ENCODE data around the gene HDAC3.

HDAC3 gene

GRCh38 chr5:141657937-141658545 lies 21.4 kb upstream of the HDAC3 start:
- no peak for DNase-seq (ENCODE audit: low spot score)

- DNase-seq (ENCODE audit: low spot score): no peak
These were observed 20.8 kb upstream of the HDAC3 start for GRCh38 chr5:141657404-141657803.

GRCh38 chr5:141656396-141656795 lies 19.7 kb upstream of the HDAC3 start:
- no peak for DNase-seq (ENCODE audit: low spot score)

DNA sequence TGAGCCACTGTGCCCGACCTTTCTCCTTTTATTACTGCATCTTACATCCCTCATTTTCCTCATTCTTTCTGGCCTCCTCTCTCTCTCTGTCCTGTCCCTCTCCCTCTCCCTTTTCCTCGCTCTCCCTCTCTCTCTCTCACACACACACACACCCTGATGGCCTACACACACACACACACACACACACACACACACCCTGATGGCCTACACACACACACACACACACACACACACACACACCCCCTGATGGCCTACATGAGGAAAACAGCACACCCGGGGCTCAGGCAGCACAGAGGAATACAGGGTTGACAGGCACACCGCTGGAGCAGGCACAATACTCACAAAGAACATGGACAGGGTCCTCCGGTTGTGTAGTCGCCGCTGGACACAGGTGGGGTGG lies 18.4 kb upstream of the HDAC3 start:
- DNase-seq (ENCODE audit: low spot score): no peak

DNA sequence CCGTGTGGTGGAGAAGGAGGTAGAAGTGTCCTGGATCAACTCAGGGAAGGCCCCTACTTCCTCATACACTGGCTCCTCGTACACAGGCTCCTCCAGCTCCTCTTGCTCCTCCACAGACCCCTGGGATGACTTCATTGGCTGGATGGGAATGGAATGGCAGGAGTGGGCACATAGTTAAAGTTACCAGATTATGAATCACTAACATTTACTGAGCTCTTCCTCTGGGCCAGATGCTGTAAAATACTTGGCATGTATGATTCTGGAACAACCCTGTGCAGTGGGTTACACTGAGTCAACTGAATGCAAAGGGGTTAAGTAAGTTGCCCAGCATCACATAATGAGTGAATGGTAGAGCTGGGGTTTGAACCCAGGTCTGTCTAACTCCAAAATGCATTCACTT lies 17.6 kb upstream of the HDAC3 start:
- no peak for DNase-seq (ENCODE audit: low spot score)

GRCh38 chr5:141651728-141652105 lies 15.1 kb upstream of the HDAC3 start:
- DNase-seq (ENCODE audit: low spot score): no peak

DNA sequence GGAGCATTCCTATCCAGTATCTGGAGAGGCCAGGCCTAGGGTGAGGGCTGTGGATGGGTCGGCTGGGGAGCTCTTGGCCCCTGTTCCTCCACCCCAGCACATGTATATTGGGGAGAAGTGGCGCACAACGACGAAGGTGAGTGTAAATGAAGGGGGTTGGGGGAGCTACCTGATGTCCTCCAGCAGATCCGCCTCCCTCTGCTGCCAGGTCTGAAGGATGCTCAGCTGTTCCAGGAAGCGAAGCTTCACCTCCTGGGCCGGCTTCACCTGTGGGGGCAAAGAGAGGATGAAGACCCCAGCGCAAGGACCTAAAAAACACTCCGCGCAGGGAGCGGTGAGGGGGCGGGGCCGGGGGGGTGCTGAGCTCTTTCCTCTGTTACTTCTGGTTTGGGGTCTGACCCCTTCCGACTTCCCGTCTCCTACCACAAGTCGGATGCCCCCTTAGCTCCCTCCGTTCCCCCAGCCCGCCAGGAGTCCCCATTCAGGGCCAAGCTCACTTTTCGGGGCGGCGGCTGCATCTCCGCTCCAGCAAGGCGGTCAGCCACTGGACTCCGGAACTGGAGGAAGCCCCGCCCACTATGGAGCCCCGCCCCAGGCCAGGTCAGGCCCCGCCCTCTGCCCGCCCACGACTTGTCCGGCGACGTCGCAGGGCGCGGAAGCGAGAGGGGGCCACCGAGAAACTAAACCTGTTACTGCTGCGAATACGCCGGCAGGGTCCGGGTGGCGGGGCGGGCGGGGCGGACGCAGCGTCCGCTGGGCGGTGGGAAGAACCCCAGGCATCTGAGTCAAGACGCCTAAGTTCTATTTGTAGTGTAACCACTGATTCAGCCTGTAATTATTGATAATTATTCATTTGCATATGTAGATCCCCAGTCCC lies 14.4 kb upstream of the HDAC3 start, which contains the start of gene FCHSD1:
TSS of gene FCHSD1 (minus strand) at position 568 of the 877 bp plus-strand sequence. CDS start at position 518, 50 bp downstream.
- peak; percentile 44 for DNase-seq (ENCODE audit: low spot score)

DNA sequence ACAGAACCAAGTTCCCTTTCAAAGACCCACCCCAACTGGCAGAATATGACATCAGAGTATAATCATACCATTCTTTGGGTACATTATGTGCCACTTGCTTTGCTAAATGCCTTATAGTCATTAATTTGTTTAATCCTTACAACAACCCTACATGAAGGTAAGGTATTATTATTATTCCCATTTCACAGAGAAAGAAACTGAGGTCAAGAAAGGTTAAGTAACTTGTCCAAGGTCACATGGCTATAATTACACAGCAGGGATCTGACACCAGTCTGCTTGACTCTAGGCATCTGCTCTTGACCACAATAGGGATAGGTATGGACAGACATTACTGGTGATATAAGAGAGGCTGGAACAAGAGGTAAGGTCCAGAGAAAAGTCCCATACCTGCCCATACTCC lies 13.3 kb upstream of the HDAC3 start:
- DNase-seq (ENCODE audit: low spot score): no peak

- DNase-seq (ENCODE audit: low spot score): no peak
These were observed 12.5 kb upstream of the HDAC3 start for GRCh38 chr5:141649056-141649688.

- no peak for DNase-seq (ENCODE audit: low spot score)
These were observed 11.2 kb upstream of the HDAC3 start for GRCh38 chr5:141647851-141648250.

GRCh38 chr5:141647242-141647641 lies 10.6 kb upstream of the HDAC3 start:
- DNase-seq (ENCODE audit: low spot score): no peak

DNA sequence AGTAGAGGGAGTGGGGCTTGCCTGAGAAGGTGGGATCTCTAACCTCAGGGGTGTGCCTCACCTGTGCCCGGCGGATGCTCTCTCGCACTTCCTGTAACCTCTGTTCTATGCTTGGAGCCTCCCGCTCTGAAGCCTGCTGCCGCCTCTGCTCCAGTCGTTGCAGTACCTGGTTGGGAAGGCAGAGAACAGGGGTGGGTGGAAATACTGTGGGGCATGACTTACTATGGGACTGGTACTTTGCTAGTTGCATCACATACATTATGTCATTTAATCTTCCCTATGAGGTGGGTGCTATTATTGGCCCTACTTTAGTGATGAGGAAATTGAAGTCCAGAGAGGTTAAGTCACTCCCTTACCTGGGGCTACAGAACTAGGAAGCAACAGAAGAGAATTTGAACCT lies 9.4 kb upstream of the HDAC3 start:
- DNase-seq (ENCODE audit: low spot score): no peak

DNA sequence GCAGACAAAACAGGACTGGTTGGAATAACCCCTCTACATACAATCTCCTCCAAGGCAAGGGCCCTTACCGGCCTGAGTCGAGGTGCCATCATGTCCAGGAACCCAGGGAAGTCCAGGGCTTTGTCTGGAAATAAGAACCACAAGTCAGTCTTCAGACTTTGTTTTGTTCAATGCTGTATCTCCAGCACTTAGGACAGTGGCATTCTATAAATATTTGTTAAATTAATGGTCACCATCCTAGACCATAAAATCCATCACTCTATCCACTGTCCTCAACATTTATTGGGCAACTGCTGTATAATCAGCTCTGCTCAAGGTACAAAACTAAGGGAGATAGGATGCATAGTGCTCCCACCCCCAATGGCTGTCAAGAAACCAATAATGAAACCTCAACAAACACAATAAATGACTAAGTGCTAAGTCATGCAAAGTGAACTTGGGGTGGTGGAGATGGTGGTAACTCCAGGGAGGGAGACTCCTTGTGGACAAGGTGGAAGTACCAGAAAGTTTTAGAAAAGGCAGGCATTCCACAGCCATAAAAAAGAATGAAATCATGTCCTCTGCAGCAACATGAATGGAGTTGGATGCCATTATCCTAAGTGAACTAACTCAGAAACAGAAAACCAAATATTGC lies 5.1 kb upstream of the HDAC3 start:
- DNase-seq (ENCODE audit: low spot score): no peak

- no peak for DNase-seq (ENCODE audit: low spot score)
These were observed 4.0 kb upstream of the HDAC3 start for GRCh38 chr5:141640698-141641097.

DNA sequence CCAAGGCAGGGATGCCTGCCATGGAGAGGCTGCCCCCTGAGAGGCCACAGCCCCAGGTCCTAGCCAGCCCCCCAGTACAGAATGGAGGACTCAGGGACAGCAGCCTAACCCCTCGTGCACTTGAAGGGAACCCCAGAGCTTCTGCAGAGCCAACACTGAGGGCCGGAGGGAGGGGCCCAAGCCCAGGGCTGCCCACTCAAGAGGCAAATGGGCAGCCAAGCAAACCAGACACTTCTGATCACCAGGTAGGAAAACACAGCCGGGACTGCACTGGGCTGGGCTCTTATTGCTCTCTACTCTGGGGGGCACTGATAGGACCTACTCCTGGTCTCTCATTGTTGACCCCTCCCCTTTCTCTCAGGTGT lies 3.4 kb upstream of the HDAC3 start:
- no peak for DNase-seq (ENCODE audit: low spot score)

GRCh38 chr5:141639357-141640050 lies 2.9 kb upstream of the HDAC3 start:
- DNase-seq (ENCODE audit: low spot score): no peak

DNA sequence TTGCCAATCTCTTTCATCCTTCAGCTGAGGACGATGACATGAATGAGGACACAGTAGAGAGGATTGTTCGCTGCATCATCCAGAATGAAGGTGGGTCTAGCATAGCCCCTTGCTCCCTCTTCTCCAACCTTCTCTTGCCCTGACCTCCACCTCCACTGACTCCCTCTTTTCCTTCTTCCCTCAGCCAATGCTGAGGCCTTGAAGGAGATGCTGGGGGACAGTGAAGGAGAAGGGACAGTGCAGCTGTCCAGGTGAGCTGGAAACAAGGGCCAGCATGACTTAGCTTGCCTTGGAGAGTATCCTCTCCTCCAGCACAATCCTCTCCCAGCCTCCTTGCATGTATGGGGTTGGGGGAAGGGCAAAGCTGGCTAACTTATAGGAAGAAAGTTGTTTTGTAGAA lies 2.1 kb upstream of the HDAC3 start:
- no peak for DNase-seq (ENCODE audit: low spot score)

GRCh38 chr5:141637767-141638419 lies 1.2 kb upstream of the HDAC3 start:
- DNase-seq (ENCODE audit: low spot score): peak; percentile 14

GRCh38 chr5:141637123-141637766 lies 596 bp upstream of the HDAC3 start:
- peak; percentile 51 for DNase-seq (ENCODE audit: low spot score)

GRCh38 chr5:141636106-141636412 lies 590 bp downstream of the HDAC3 start:
- DNase-seq (ENCODE audit: low spot score): no peak

DNA sequence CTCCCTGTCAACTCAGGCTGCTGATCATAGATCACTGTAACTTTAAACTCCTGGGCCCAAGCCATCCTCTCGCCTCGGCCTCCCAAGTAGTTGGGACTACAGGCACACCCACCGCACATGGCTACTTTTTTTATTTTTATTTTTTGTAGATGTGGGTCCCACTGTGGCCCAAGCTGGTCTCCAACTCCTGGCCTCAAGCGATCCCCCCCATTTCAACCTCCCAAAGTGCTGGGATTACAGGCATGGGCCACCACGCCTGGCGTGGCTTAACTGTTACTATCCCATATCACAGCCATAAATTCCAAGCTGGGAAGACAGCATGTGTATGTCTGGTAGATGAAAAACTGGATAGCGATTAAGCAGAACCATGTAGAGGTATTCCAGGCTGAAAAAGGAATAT lies 1.0 kb downstream of the HDAC3 start:
- DNase-seq (ENCODE audit: low spot score): no peak

Data from cerebellar cortex (tissue), 1 donor.